ENCODE results near the gene FGR. TPM values are rescaled to one million over a fixed set of nuclear protein-coding genes. Genes with fewer than 3 reads are reported as not detected.

The FGR gene
- total and polyA plus RNA-seq, 2 of the 13 experiments (the other 11 are each of a cell fraction or from before 2014, with no cell fraction given), result not detected

DNA sequence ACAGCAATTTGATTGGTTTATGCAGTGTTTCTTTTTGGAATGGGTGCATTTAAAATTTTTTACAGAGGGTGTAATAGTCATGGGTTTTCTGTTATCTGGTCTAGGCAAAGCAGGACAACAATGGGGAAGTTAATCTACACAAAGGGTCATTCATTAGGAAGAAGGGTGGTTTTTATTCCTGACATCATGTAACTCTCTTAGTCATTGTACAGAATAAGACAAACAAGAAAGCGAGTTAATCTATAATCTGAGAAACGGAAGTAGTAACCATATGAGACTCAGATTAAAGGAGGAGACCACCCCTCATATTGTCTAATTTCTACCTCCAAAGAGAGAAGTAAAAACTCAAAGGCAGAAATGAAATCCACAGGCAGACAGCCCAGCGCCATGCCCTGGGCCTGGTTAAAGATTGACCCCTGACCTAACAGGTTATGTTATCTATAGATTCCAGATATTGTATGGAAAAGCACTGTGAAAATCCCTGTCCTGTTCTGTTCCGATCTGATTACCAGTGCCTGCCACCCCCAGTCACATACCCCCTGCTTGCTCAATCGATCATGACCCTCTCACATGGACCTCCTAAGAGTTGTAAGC is 47.5 kb upstream of the FGR start (continued):
- TF ChIP-seq, protein P1, sequence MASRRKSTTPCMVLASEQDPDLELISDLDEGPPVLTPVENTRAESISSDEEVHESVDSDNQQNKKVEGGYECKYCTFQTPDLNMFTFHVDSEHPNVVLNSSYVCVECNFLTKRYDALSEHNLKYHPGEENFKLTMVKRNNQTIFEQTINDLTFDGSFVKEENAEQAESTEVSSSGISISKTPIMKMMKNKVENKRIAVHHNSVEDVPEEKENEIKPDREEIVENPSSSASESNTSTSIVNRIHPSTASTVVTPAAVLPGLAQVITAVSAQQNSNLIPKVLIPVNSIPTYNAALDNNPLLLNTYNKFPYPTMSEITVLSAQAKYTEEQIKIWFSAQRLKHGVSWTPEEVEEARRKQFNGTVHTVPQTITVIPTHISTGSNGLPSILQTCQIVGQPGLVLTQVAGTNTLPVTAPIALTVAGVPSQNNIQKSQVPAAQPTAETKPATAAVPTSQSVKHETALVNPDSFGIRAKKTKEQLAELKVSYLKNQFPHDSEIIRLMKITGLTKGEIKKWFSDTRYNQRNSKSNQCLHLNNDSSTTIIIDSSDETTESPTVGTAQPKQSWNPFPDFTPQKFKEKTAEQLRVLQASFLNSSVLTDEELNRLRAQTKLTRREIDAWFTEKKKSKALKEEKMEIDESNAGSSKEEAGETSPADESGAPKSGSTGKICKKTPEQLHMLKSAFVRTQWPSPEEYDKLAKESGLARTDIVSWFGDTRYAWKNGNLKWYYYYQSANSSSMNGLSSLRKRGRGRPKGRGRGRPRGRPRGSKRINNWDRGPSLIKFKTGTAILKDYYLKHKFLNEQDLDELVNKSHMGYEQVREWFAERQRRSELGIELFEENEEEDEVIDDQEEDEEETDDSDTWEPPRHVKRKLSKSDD (CRISPR knock-in tag; IDR thresholded peaks at IDR 0.05; ENCODE audit: low read depth), result no peak
- TF ChIP-seq RFXANK (CRISPR knock-in tag; IDR thresholded peaks at IDR 0.05) (no peak), NR2C2 (CRISPR knock-in tag; IDR thresholded peaks at IDR 0.05; ENCODE audit: borderline replicate concordance) (peak; percentile 41; the same call in 1 of the 2 replicates), AGO1 (IDR thresholded peaks at IDR 0.05; ENCODE audit: low read depth, low read length, poor library complexity, severe bottlenecking) (no peak), RARG (CRISPR knock-in tag; IDR thresholded peaks at IDR 0.05; ENCODE audit: low read depth) (no peak), ZFYVE20 (CRISPR knock-in tag; IDR thresholded peaks at IDR 0.05; ENCODE audit: borderline replicate concordance, low read depth) (no peak), GZF1 (CRISPR knock-in tag; IDR thresholded peaks at IDR 0.05) (no peak), MBD4 (IDR thresholded peaks at IDR 0.05; ENCODE audit: borderline replicate concordance, low read length) (no peak), ZNF605 (CRISPR knock-in tag; IDR thresholded peaks at IDR 0.05) (no peak), SOX6 (IDR thresholded peaks at IDR 0.05) (no peak), SOX6 (CRISPR knock-in tag; IDR thresholded peaks at IDR 0.05) (peak; percentile 39; the same call in 1 of the 2 replicates), KMT2A (CRISPR knock-in tag; IDR thresholded peaks at IDR 0.05) (no peak), SNRNP70 (IDR thresholded peaks at IDR 0.05; ENCODE audit: low read depth, low read length) (no peak), ELF4 (CRISPR knock-in tag; IDR thresholded peaks at IDR 0.05; ENCODE audit: borderline replicate concordance) (no peak), FOXC1 (CRISPR knock-in tag; IDR thresholded peaks at IDR 0.05; ENCODE audit: borderline replicate concordance) (no peak)
- TF ChIP-seq, protein P2, sequence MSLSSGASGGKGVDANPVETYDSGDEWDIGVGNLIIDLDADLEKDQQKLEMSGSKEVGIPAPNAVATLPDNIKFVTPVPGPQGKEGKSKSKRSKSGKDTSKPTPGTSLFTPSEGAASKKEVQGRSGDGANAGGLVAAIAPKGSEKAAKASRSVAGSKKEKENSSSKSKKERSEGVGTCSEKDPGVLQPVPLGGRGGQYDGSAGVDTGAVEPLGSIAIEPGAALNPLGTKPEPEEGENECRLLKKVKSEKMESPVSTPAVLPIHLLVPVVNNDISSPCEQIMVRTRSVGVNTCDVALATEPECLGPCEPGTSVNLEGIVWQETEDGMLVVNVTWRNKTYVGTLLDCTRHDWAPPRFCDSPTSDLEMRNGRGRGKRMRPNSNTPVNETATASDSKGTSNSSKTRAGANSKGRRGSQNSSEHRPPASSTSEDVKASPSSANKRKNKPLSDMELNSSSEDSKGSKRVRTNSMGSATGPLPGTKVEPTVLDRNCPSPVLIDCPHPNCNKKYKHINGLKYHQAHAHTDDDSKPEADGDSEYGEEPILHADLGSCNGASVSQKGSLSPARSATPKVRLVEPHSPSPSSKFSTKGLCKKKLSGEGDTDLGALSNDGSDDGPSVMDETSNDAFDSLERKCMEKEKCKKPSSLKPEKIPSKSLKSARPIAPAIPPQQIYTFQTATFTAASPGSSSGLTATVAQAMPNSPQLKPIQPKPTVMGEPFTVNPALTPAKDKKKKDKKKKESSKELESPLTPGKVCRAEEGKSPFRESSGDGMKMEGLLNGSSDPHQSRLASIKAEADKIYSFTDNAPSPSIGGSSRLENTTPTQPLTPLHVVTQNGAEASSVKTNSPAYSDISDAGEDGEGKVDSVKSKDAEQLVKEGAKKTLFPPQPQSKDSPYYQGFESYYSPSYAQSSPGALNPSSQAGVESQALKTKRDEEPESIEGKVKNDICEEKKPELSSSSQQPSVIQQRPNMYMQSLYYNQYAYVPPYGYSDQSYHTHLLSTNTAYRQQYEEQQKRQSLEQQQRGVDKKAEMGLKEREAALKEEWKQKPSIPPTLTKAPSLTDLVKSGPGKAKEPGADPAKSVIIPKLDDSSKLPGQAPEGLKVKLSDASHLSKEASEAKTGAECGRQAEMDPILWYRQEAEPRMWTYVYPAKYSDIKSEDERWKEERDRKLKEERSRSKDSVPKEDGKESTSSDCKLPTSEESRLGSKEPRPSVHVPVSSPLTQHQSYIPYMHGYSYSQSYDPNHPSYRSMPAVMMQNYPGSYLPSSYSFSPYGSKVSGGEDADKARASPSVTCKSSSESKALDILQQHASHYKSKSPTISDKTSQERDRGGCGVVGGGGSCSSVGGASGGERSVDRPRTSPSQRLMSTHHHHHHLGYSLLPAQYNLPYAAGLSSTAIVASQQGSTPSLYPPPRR (CRISPR knock-in tag; IDR thresholded peaks at IDR 0.05; ENCODE audit: borderline replicate concordance), result no peak
- TF ChIP-seq, protein P3, sequence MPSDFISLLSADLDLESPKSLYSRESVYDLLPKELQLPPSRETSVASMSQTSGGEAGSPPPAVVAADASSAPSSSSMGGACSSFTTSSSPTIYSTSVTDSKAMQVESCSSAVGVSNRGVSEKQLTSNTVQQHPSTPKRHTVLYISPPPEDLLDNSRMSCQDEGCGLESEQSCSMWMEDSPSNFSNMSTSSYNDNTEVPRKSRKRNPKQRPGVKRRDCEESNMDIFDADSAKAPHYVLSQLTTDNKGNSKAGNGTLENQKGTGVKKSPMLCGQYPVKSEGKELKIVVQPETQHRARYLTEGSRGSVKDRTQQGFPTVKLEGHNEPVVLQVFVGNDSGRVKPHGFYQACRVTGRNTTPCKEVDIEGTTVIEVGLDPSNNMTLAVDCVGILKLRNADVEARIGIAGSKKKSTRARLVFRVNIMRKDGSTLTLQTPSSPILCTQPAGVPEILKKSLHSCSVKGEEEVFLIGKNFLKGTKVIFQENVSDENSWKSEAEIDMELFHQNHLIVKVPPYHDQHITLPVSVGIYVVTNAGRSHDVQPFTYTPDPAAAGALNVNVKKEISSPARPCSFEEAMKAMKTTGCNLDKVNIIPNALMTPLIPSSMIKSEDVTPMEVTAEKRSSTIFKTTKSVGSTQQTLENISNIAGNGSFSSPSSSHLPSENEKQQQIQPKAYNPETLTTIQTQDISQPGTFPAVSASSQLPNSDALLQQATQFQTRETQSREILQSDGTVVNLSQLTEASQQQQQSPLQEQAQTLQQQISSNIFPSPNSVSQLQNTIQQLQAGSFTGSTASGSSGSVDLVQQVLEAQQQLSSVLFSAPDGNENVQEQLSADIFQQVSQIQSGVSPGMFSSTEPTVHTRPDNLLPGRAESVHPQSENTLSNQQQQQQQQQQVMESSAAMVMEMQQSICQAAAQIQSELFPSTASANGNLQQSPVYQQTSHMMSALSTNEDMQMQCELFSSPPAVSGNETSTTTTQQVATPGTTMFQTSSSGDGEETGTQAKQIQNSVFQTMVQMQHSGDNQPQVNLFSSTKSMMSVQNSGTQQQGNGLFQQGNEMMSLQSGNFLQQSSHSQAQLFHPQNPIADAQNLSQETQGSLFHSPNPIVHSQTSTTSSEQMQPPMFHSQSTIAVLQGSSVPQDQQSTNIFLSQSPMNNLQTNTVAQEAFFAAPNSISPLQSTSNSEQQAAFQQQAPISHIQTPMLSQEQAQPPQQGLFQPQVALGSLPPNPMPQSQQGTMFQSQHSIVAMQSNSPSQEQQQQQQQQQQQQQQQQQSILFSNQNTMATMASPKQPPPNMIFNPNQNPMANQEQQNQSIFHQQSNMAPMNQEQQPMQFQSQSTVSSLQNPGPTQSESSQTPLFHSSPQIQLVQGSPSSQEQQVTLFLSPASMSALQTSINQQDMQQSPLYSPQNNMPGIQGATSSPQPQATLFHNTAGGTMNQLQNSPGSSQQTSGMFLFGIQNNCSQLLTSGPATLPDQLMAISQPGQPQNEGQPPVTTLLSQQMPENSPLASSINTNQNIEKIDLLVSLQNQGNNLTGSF (CRISPR knock-in tag; IDR thresholded peaks at IDR 0.05), result no peak
